Skin epidermis (tissue), 12 donors: ENCODE data around the gene GNGT1.
A peak's percentile ranks its signal among the peaks of the same experiment; 100 is the strongest.

Experiments used
- H3K27ac ChIP-seq, 21 experiments: fragments of 200-600 bp; sonication (generic) in 11 of 21; one replicate each; pipeline ENCODE4 v1.5.0; 2020; ENCODE audit warnings: mild to moderate bottlenecking in 3 of 21, inconsistent platforms in 2 of 21, moderate library complexity in 2 of 21
- H3K4me3 ChIP-seq, 7 experiments: fragments of 200-600 bp; sonication (generic) in 2 of 7; one replicate each; pipeline ENCODE4 v1.5.0; 2020; ENCODE audit warnings: inconsistent platforms in 2 of 7, mild to moderate bottlenecking in 2 of 7, moderate library complexity in 1 of 7

GNGT1 gene

DNA sequence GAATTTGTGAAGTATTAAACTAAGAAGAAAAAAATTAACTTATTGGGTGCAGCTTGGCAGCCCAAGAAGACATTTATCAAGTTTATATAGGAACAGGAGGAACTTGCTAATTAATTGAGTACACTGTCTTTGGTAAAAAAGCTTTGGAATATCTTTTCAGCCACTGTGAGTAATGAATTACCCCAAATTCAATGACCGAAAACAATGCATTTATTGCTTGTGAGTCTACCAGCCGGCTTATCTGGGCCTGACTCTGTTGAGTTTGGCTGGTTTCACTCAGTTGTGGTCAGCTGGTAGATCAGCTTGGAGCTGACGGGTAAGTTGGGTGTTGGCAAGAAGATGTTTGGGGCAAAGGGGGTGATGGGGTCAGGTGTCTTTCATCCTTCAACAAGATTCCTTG is 26.8 kb downstream of the GNGT1 start:
- Histone ChIP-seq H3K4me3 (no peak overlapping the region), H3K27ac (no peak overlapping the region)

DNA sequence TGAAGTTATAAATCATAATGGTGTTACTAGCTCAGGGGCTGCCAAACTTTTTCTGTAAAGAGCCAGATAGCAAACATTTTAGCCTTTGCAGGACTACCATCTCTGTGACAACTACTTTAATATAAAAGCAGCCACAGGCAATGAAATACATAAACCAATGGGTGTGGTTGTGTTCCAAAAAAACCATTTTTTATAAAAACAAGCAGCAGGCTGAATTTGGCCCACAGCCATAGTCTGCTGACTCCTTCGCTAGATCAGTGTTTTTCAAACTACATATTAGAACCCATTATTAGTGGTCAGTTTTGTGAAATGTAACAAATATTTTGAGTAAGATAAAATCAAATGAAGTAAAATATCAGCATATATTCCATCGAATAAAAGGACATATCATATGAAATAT is 28.7 kb downstream of the GNGT1 start:
- Histone ChIP-seq H3K27ac (no peak overlapping the region), H3K4me3 (no peak overlapping the region)

DNA sequence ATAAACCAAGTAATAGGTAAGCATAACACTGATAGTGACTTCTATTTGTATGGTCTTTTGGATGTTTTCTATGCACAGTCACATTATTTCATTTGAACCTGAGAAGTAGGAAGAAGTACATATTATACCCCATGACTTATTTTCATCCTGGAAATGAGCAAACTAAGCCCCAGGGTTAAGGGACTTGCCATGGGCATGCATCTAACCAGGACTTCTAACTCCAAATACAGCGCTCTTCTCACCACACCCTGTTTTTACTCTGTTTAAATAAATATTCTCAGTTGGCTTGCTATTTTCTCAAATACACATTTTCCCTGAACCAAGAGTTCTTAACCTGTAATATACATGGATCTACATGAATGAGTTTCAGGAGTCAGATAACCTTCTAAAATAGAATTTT is 31.5 kb downstream of the GNGT1 start:
- H3K4me3 ChIP-seq, result no peak overlapping the region
- no peak overlapping the region for H3K27ac ChIP-seq

DNA sequence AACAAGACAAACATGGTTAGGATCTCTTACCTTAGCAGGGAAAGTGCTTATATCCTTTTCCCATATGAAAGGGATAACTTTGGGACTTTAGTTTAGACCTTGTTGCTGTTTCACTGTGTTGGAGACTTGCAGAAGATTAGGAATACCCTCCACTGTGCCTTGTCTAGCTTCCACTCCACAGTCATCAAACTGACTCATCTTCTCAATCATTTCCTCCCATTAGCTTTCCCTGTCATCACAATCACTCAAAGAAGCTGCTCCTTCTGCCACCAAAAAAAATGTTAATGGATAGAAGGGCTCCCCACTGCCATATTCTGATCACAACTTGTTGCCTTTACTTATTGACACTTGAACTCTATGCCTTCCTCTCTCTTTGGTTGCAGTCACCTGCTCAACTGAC is 31.9 kb downstream of the GNGT1 start:
- Histone ChIP-seq H3K27ac (no peak overlapping the region), H3K4me3 (no peak overlapping the region)

DNA sequence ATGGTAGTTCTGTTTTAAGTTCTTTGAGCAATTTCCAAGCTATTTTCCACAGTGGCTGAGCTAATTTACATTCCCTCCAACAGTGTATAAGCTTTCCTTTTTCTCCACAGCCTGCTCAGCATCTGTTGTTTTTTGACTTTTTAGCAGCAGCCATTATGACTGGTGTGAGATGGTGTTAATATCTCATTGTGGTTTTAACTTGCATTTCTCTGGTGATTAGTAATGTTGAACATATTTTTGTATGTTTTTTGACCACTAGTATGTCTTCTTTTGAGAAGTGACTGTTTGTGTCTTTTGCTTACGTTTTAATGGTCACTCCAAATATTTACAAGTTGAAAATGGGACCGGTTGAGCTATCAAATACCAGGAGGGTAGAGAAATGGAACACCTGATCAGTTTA is 35.6 kb downstream of the GNGT1 start:
- no peak overlapping the region for H3K27ac ChIP-seq

DNA sequence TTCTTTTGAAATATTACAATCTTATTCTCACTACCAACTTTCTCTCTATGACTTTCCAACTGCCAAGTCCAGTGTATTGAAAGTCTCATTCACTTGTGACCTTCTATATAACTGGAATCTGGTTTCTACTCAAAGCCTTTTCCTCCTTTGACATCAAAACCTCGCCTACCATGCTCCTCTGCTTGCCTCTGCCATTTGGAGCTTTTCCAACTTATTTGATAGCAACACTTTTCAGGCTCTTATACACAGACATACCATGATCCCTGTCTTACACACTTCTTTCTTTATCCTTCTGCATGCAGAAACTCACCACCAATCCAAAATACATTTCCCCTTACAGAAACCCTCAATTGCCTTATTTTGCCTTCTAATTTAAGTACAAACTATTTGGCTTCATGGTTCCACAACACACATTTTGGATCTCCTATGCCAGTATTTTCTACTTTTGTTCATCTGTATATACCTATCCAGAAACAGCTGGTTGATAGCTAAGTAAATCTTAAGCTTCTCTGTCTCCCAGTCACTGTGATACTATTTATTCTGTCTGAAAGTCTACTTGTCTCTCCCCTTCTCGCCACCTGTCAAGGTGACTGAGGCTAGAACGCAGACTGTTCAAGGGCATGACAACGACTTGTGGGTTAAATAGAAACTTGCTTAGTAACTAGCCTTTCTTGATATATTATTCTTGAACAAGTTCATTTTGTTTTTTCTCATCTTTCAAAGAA is 37.6 kb downstream of the GNGT1 start:
- Histone ChIP-seq H3K4me3 (no peak overlapping the region), H3K27ac (peak overlapping the region in 3 of 21 experiments; percentile 2 to 66 (median 56))

More for the DNA sequence above, 35.6 kb downstream of the GNGT1 start:
- no peak overlapping the region for H3K4me3 ChIP-seq

DNA sequence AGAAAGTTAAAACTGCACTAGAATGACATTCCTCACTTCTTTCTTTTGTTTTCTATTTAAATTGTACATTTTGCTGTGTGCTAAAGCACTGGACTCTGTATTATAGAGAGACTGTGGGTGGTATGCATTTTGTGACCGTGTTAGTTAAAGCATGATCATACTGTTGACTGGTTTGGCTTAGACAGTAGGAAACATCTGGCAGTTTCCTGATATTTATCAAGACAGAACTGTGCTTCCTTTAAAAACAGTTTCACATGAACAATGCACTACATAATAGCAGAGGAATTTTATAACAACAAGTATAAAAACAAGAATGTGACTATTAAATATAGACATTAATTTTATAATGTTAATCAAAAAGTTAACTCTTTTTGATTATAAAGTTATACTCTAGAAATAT is 38.3 kb downstream of the GNGT1 start:
- Histone ChIP-seq H3K27ac (peak overlapping the region in 4 of 21 experiments; percentile 20 to 83 (median 53)), H3K4me3 (no peak overlapping the region)

DNA sequence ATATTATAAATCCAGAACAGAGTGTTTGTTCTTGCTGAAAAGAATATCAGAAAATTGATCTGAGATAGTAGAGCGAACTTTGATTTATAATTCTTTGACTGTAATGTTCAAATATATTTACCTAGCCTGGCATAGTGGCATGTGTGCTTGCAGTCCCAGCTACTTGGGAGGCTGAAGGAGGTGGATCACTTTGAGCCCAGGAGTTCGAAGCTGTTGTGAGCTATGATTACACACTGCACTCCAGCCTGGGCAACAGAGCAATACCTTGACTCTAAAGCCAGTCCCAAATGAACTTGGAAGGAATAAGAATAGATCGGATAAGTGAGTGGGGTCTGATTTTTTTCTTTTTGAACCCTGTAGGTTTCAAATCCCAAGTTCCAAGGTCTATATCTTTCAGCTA is 38.7 kb downstream of the GNGT1 start:
- H3K4me3 ChIP-seq, result no peak overlapping the region
- H3K27ac ChIP-seq, result peak overlapping the region in 6 of 21 experiments; percentile 20 to 83 (median 56)

DNA sequence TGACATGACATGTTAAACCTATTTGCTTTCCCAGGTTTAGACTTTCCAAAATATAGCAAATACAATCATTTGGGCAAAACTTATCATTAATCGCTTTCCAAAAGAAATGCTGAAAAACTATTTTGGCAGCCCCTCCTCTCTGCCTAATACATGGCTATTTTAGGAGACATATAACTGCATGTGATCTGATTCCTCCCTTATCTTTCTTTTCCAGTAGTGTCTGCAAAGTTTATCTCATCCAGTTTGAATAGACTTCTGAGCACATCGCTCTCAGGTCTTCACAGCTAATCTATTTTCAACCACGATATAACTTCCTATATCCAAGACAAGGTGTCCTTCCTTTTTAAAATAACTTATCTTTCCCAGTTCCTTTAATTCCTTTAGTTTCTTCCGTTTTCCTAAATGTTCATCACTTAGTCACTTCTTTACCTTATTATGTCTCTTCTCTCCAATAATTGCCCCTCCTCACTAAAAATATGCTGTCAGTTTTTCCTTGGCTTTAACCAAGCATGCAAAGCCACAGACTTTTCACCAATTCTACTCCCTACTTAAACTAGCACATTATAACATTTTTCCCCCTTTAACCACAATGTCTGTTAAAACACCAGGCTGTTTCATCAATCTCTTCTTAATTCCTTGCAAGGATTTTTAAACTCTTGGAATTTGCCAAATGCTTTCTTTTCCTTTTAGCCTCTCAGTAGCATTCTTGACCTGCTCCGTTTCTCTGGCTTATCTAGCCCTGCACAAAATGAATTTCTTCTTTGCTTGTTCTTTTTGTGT is 39.6 kb downstream of the GNGT1 start:
- peak overlapping the region in 3 of 21 experiments; percentile 71 to 83 (median 74) for H3K27ac ChIP-seq

DNA sequence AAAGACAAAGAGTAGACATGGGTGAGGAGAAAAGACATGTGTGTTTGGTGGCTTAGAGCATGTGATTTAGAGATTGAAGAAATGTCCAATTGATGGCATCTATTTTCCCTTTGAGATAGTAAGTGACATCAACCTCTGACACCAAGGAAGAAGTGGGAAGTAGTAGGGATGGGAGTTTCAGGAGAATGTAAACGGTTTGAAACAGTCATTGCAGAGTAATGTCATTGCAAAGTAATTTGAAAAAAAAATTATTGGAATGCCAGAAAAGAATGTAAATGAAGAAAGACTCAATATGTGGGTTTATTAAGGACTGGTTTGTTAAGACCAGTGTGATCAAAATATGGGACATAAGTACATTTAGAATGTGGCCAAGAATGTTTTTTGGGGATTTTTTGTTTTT is 41.7 kb downstream of the GNGT1 start:
- Histone ChIP-seq H3K4me3 (no peak overlapping the region), H3K27ac (no peak overlapping the region)

More for the DNA sequence above, 39.6 kb downstream of the GNGT1 start:
- no peak overlapping the region for H3K4me3 ChIP-seq

DNA sequence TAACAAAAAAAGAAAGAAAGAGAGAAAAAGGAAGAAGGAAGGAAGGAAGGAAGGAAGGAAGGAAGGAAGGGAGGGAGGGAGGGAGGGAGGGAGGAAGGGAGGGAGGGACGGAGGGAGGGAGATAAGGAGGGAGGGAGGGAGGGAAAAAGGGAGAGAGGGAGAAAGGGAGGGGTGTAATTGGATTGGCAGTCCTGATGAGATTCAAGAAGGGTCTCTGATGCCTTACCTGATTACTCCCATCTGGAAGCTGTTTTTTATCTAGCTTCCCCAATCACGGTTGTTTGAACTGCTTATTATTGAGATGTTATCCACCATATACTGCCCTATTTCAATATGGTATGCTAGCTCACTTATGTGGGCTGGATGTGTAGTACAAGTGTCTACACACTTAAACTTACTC is 42.5 kb downstream of the GNGT1 start:
- Histone ChIP-seq H3K4me3 (no peak overlapping the region), H3K27ac (peak overlapping the region in 2 of 21 experiments; percentile 3 to 10)

DNA sequence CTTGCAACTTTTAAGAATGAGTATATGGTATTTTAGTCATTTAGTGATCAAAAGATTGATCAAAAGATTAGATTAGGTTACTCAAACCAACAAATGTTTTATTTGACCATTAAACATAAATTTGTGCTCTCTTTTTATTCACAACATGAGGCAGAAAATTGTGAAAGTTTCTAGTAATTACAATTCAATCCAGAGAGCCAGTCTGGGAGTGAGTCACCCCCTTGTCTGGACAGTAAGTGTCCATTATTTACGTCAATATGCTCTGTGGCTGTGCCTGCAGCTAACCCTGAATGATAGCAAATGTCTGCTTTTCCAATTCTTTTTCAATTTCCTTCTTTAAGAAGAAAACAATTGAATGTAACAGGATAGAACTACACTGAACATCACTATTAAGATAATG is 43.1 kb downstream of the GNGT1 start:
- Histone ChIP-seq H3K4me3 (no peak overlapping the region), H3K27ac (peak overlapping the region in 2 of 21 experiments; percentile 3 to 10)

DNA sequence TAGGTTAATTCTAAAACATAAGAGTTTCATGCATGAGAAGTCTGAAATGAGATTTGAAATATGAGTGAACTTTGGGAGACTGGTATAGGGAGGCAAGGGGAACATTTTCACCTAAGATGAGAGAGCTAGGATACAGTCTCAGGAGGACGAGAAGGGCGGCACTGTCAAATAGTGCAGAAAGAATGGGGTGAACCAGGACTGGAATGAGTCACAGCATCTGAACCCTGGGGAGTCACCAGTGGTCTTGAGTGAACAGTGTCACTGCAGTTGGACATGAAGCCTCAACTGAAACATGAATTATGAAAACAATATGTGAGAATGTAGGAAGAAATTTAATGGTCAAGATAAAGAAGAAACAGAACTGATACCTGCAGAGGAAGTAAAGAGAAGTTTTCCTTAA is 48.9 kb downstream of the GNGT1 start:
- no peak overlapping the region for H3K27ac ChIP-seq

DNA sequence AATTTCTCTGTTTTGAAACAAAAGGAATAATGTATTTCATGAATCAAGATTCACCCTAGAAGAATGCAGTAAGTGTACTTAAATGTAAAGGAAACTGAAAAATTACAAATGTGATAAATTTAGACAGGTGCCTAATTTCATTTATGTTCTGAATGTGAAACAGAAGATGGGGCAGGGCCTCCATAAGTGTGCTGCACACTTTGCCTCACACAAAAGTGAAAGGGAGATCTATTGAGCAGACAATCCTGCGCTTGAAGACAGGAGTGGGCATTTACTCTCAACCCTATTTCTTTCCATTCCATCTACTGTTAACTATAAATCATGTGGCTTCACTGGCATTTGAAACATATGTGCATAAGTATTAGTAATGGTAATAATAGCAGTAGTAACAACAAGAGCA is 51.4 kb downstream of the GNGT1 start:
- Histone ChIP-seq H3K27ac (no peak overlapping the region), H3K4me3 (no peak overlapping the region)

More for the DNA sequence above, 48.9 kb downstream of the GNGT1 start:
- no peak overlapping the region for H3K4me3 ChIP-seq

DNA sequence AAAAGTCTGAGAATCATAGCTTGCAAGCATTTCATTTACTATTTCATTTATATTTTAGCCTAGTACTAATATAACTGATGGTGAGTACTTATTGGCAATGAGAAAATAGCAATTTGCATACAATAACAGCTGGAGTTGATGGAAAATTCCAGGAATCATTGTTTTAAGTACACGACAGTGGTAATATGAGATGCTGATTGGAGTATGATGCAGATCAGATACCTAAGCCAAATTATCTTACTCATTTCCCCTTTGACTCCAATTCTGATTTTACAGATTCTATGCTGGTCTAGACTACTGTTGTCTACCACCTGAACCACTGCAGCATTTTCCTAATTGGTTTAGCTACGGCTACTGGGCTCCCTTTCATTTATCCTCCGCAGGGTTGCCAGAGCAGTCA is 51.8 kb downstream of the GNGT1 start:
- Histone ChIP-seq H3K27ac (no peak overlapping the region), H3K4me3 (no peak overlapping the region)

DNA sequence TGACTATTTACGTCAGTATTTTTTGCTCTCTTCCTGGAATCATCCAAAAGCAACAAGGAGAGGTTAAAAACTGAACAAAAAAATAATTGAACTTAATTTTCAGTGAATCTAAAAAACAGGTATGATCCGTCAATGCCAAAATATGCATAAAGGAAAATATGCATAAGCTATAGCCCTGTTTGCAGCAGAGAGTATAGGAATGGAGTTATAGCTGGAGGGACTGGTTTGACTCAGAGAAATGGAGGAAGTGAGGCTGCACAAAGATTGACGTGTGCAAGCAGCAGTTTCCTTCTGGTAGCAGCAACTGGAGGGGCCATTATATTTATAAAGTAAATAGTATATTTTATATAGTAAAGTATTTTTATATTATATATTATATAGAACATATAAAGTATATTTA is 52.3 kb downstream of the GNGT1 start:
- Histone ChIP-seq H3K27ac (no peak overlapping the region), H3K4me3 (no peak overlapping the region)
